Thyroid gland (tissue), 4 donors: ENCODE measurements around the gene LSAMP.

Source experiments
- CTCF ChIP-seq, 6 experiments: fragments of 200-600 bp in 3 of 6; fragments of 450-650 bp in 3 of 6; sonication (generic) in 3 of 6; IDR thresholded peaks; one replicate each; pipeline ENCODE4 v1.5.1; 2016 to 2019; ENCODE audit warnings: antibody characterized with exemption in 6 of 6, mild to moderate bottlenecking in 2 of 6, inconsistent platforms in 1 of 6, moderate library complexity in 1 of 6
- POLR2A ChIP-seq, 2 donors: fragments of 450-650 bp; IDR thresholded peaks; one replicate each; pipeline ENCODE4 v1.6.1; 2017; ENCODE audit warnings: antibody characterized with exemption in 2 of 2, mild to moderate bottlenecking in 2 of 2, moderate library complexity in 1 of 2

DNA sequence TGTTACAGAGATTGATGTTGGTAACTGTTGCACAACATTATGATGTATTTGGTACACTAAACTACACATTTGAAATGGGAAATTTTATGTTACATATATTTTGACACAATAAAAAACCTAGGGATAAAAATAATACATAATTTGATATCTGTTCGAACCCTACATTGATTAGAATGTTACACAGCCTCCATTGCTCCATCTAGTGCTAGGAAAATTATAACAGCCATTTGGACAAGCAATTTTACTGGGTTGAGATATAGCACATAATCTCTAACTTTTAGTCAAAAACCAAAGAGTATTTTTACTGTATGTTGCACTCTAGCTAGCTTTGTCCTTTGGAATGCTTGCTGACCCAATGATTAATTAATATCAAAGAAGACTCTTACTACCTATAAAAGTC is 108.1 kb downstream of the LSAMP start:
- no peak for TF ChIP-seq CTCF (IDR thresholded peaks at IDR 0.05)
- no peak for TF ChIP-seq POLR2A (IDR thresholded peaks at IDR 0.05)
